Stomach (tissue), 9 donors: ENCODE results near the gene AHCYL2. TPM values are rescaled to one million over a fixed set of nuclear protein-coding genes. Genes with fewer than 3 reads are reported as not detected.

ENCODE experiments used
- DNase-seq, 2 donors: peaks; one replicate each; pipeline versions ENCODE4 v3.0.0 to v3.0.0-alpha.2; 2013 to 2019
- H3K27ac ChIP-seq, 5 donors: fragments of 200-600 bp in 4 of 5; sonication (generic) in 4 of 5; one replicate each; pipeline ENCODE4 v1.5.1; 2013 to 2019; ENCODE audit warnings: mild to moderate bottlenecking in 1 of 5, moderate library complexity in 1 of 5
- H3K27me3 ChIP-seq, 3 donors: fragments of 200-600 bp; sonication (generic); one replicate each; pipeline ENCODE4 v1.5.1; 2017 to 2019; ENCODE audit warnings: mixed run types in 1 of 3
- H3K36me3 ChIP-seq, 4 donors: fragments of 200-600 bp; sonication (generic); 1 replicate in 3 of 4; 2 replicates in 1 of 4; pipeline ENCODE4 v1.5.1; 2016 to 2019
- H3K4me1 ChIP-seq, 4 donors: fragments of 200-600 bp; sonication (generic); one replicate each; pipeline ENCODE4 v1.5.1; 2016 to 2019
- H3K4me3 ChIP-seq, 4 donors: fragments of 200-600 bp; sonication (generic) in 3 of 4; one replicate each; pipeline ENCODE4 v1.5.1; 2016 to 2019; ENCODE audit warnings: mild to moderate bottlenecking in 1 of 4
- H3K9me3 ChIP-seq, 4 donors: fragments of 200-600 bp; sonication (generic); one replicate each; pipeline ENCODE4 v1.5.1; 2016 to 2019
- CTCF ChIP-seq, 7 experiments: fragments of 450-650 bp in 4 of 7; fragments of 200-600 bp in 3 of 7; sonication (generic) in 3 of 7; IDR thresholded peaks; one replicate each; pipeline ENCODE4 v1.5.1; 2016 to 2019; ENCODE audit warnings: antibody characterized with exemption in 7 of 7, control low read depth in 2 of 7, mild to moderate bottlenecking in 1 of 7
- EP300 ChIP-seq: sonication (generic); formaldehyde crosslinking; IDR thresholded peaks from one replicate; pipeline ENCODE4 v1.6.1; 2017; ENCODE audit warnings: antibody characterized with exemption
- POLR2A ChIP-seq, 4 donors: fragments of 450-650 bp; IDR thresholded peaks; one replicate each; pipeline ENCODE4 v1.6.1; 2016; ENCODE audit warnings: antibody characterized with exemption in 4 of 4, control low read depth in 2 of 4, mild to moderate bottlenecking in 1 of 4, moderate library complexity in 1 of 4
- POLR2AphosphoS5 ChIP-seq, 3 donors: sonication (generic); formaldehyde crosslinking; IDR thresholded peaks; one replicate each; pipeline ENCODE4 v1.6.1; 2016; ENCODE audit warnings: antibody characterized with exemption in 3 of 3
- WGBS, 5 donors: extraction: QIAGEN DNeasy Blood & Tissue Kit in 3 of 5; methylation state at CpG; one replicate each; pipeline versions ENCODE4 v1.1.5 to v1.1.7; 2013 to 2018; 5-methylcytosine and 5-hydroxymethylcytosine counted together
- intact Hi-C: fragments of 100-400 bp; cut with DNase I; formaldehyde crosslinking; loops from one replicate; pipeline ENCODE4 v1.15.1; 2023; ENCODE audit warnings: low total_unique reads
- polyA plus RNA-seq, 3 donors: library from polyadenylated mRNA; stranded (reverse); fragments of 200-250 nt; gene quantifications; one replicate each; pipeline ENCODE4 v1.2.3, GENCODE V29; 2013
- total RNA-seq, 5 donors: library from RNA; depleted of rRNA; stranded (reverse); fragments of >200 nt; gene quantifications; one replicate each; pipeline versions ENCODE4 v1.1.0 to v1.2.3, GENCODE V29; 2014 to 2016
- donor health status: healthy with polysubstance abuse.
- donor health status: Bipolar disorder and iron deficiency.
- donor health status: healthy.

The AHCYL2 gene
- total and polyA plus RNA-seq, 8 donors: 4.6 to 87.0 (median 61.6) TPM

- 92 to 94% (median 93%) methylated on average over 7 to 10 of the region's 10 CpGs for WGBS, 5 donors
- H3K4me3 ChIP-seq: no peak overlapping the region
- H3K4me1 ChIP-seq: no peaks in the 10 kb centered on the region
- TF ChIP-seq POLR2A (IDR thresholded peaks at IDR 0.05) (no peak), CTCF (IDR thresholded peaks at IDR 0.05) (no peak), POLR2AphosphoS5 (IDR thresholded peaks at IDR 0.05) (no peak), EP300 (no peak)
- no peaks in the 10 kb centered on the region for H3K27me3 ChIP-seq
- H3K9me3 ChIP-seq: no peaks in the 10 kb centered on the region
- intact Hi-C loops: no loop called here
- H3K36me3 ChIP-seq: no peaks in the 10 kb centered on the region
- H3K27ac ChIP-seq: no peak overlapping the region
- no peak for DNase-seq
These were observed 15.4 kb downstream of the AHCYL2 start for GRCh38 chr7:129240119-129240820.

GRCh38 chr7:129244220-129244619, 19.4 kb downstream of the AHCYL2 start:
- WGBS, 5 donors: 92 to 100% (median 98%) methylated on average over 1 of the region's 1 CpG
- no peak overlapping the region for H3K4me3 ChIP-seq

GRCh38 chr7:129245533-129245932, 20.7 kb downstream of the AHCYL2 start:
- intact Hi-C loops: no loop called here
- no peaks in the 10 kb centered on the region for H3K9me3 ChIP-seq
- no peak overlapping the region for H3K27ac ChIP-seq
- H3K36me3 ChIP-seq: no peaks in the 10 kb centered on the region
- DNase-seq: no peak
- TF ChIP-seq POLR2A (IDR thresholded peaks at IDR 0.05) (no peak), EP300 (no peak), POLR2AphosphoS5 (IDR thresholded peaks at IDR 0.05) (no peak), CTCF (IDR thresholded peaks at IDR 0.05) (no peak)
- 63 to 97% (median 87%) methylated on average over 3 of the region's 3 CpGs for WGBS, 5 donors
- H3K4me3 ChIP-seq: no peak overlapping the region
- no peaks in the 10 kb centered on the region for H3K27me3 ChIP-seq
- no peaks in the 10 kb centered on the region for H3K4me1 ChIP-seq

More at GRCh38 chr7:129244220-129244619, 19.4 kb downstream of the AHCYL2 start:
- no peaks in the 10 kb centered on the region for H3K27me3 ChIP-seq
- H3K4me1 ChIP-seq: no peaks in the 10 kb centered on the region
- no peak for DNase-seq
- H3K9me3 ChIP-seq: no peaks in the 10 kb centered on the region
- TF ChIP-seq EP300: no peak
- TF ChIP-seq POLR2A (IDR thresholded peaks at IDR 0.05): no peak
- no peak for TF ChIP-seq CTCF (IDR thresholded peaks at IDR 0.05)
- TF ChIP-seq POLR2AphosphoS5 (IDR thresholded peaks at IDR 0.05): no peak
- intact Hi-C loops: no loop called here
- H3K36me3 ChIP-seq: no peaks in the 10 kb centered on the region
- no peak overlapping the region for H3K27ac ChIP-seq

- intact Hi-C loops: no loop called here
- H3K4me1 ChIP-seq: peaks cover 0 to 4% (median under 1%) of the 10 kb centered on the region in 4 donors
- H3K9me3 ChIP-seq: no peaks in the 10 kb centered on the region
- DNase-seq: no peak
- H3K27me3 ChIP-seq: no peaks in the 10 kb centered on the region
- H3K4me3 ChIP-seq: no peak overlapping the region
- TF ChIP-seq EP300 (no peak), CTCF (IDR thresholded peaks at IDR 0.05) (no peak), POLR2AphosphoS5 (IDR thresholded peaks at IDR 0.05) (no peak), POLR2A (IDR thresholded peaks at IDR 0.05) (no peak)
- WGBS, 5 donors: 68 to 85% (median 78%) methylated on average over 2 of the region's 2 CpGs
- H3K36me3 ChIP-seq: no peaks in the 10 kb centered on the region
- no peak overlapping the region for H3K27ac ChIP-seq
These were observed 22.3 kb downstream of the AHCYL2 start for GRCh38 chr7:129247087-129247486.
